ENCODE results near the gene MRPL19.

The MRPL19 gene

GRCh38 chr2:75622929-75623328 lies 23.7 kb upstream of the MRPL19 start:
- Histone ChIP-seq H3K79me2 (ENCODE audit: low read length) (no peaks in the 10 kb centered on the region), H3K4me2 (ENCODE audit: low read length) (no peak overlapping the region), H3K9me3 (ENCODE audit: insufficient read depth, low read length) (no peaks in the 10 kb centered on the region), H3K36me3 (replicated peaks; ENCODE audit: low read depth, low read length) (no peaks in the 10 kb centered on the region), H3K4me1 (ENCODE audit: low read length) (no peaks in the 10 kb centered on the region), H3K27ac (ENCODE audit: low read length) (no peak overlapping the region), H3K27me3 (ENCODE audit: low read depth, low read length) (0 out of 2 replicates have a peak, but pooled peaks cover 3% of the 10 kb centered on the region), H3K4me3 (ENCODE audit: low read length) (no peak overlapping the region), H4K20me1 (ENCODE audit: insufficient read depth, low read length) (no peaks in the 10 kb centered on the region), H2AFZ (ENCODE audit: low read depth, low read length) (no peak overlapping the region), H3K9ac (ENCODE audit: low read length) (no peak overlapping the region)
- no peak for TF ChIP-seq EZH2phosphoT487 (IDR thresholded peaks at IDR 0.05; ENCODE audit: low read depth)
- no peak for TF ChIP-seq CTCF (IDR thresholded peaks at IDR 0.05; ENCODE audit: low read depth, low read length)

GRCh38 chr2:75627902-75628504 lies 18.6 kb upstream of the MRPL19 start:
- H3K27me3 ChIP-seq (ENCODE audit: low read depth, low read length) = 0 out of 2 replicates have a peak, but pooled peaks cover 8% of the 10 kb centered on the region
- no peaks in the 10 kb centered on the region for H4K20me1 ChIP-seq (ENCODE audit: insufficient read depth, low read length)
- no peaks in the 10 kb centered on the region for H3K9me3 ChIP-seq (ENCODE audit: insufficient read depth, low read length)
- no peak overlapping the region for H3K9ac ChIP-seq (ENCODE audit: low read length)
- no peak overlapping the region for H2AFZ ChIP-seq (ENCODE audit: low read depth, low read length)
- no peaks in the 10 kb centered on the region for H3K79me2 ChIP-seq (ENCODE audit: low read length)
- TF ChIP-seq EZH2phosphoT487 (IDR thresholded peaks at IDR 0.05; ENCODE audit: low read depth) = no peak
- TF ChIP-seq CTCF (IDR thresholded peaks at IDR 0.05; ENCODE audit: low read depth, low read length) = peak; percentile 89
- H3K4me3 ChIP-seq (ENCODE audit: low read length) = no peak overlapping the region
- H3K4me1 ChIP-seq (ENCODE audit: low read length) = no peaks in the 10 kb centered on the region
- H3K27ac ChIP-seq (ENCODE audit: low read length) = no peak overlapping the region
- H3K36me3 ChIP-seq (replicated peaks; ENCODE audit: low read depth, low read length) = no peaks in the 10 kb centered on the region
- no peak overlapping the region for H3K4me2 ChIP-seq (ENCODE audit: low read length)

GRCh38 chr2:75632091-75632701 lies 14.4 kb upstream of the MRPL19 start:
- H3K4me3 ChIP-seq (ENCODE audit: low read length) = no peak overlapping the region
- no peak for TF ChIP-seq CTCF (IDR thresholded peaks at IDR 0.05; ENCODE audit: low read depth, low read length)
- no peak for TF ChIP-seq EZH2phosphoT487 (IDR thresholded peaks at IDR 0.05; ENCODE audit: low read depth)
- 0 out of 2 replicates have a peak, but pooled peaks cover 8% of the 10 kb centered on the region for H3K27me3 ChIP-seq (ENCODE audit: low read depth, low read length)
- H3K36me3 ChIP-seq (replicated peaks; ENCODE audit: low read depth, low read length) = no peaks in the 10 kb centered on the region
- H2AFZ ChIP-seq (ENCODE audit: low read depth, low read length) = no peak overlapping the region
- no peaks in the 10 kb centered on the region for H4K20me1 ChIP-seq (ENCODE audit: insufficient read depth, low read length)
- no peaks in the 10 kb centered on the region for H3K4me1 ChIP-seq (ENCODE audit: low read length)
- H3K79me2 ChIP-seq (ENCODE audit: low read length) = no peaks in the 10 kb centered on the region
- no peak overlapping the region for H3K9ac ChIP-seq (ENCODE audit: low read length)
- H3K9me3 ChIP-seq (ENCODE audit: insufficient read depth, low read length) = no peaks in the 10 kb centered on the region
- H3K27ac ChIP-seq (ENCODE audit: low read length) = no peak overlapping the region
- H3K4me2 ChIP-seq (ENCODE audit: low read length) = no peak overlapping the region

GRCh38 chr2:75632813-75633212 lies 13.8 kb upstream of the MRPL19 start:
- H3K27me3 ChIP-seq (ENCODE audit: low read depth, low read length) = peaks cover 10% of the 10 kb centered on the region
- no peak overlapping the region for H2AFZ ChIP-seq (ENCODE audit: low read depth, low read length)
- no peak overlapping the region for H3K27ac ChIP-seq (ENCODE audit: low read length)
- H3K79me2 ChIP-seq (ENCODE audit: low read length) = no peaks in the 10 kb centered on the region
- no peaks in the 10 kb centered on the region for H3K36me3 ChIP-seq (replicated peaks; ENCODE audit: low read depth, low read length)
- H3K9ac ChIP-seq (ENCODE audit: low read length) = no peak overlapping the region
- H3K4me2 ChIP-seq (ENCODE audit: low read length) = no peak overlapping the region
- H4K20me1 ChIP-seq (ENCODE audit: insufficient read depth, low read length) = no peaks in the 10 kb centered on the region
- no peaks in the 10 kb centered on the region for H3K9me3 ChIP-seq (ENCODE audit: insufficient read depth, low read length)
- no peak overlapping the region for H3K4me3 ChIP-seq (ENCODE audit: low read length)
- no peaks in the 10 kb centered on the region for H3K4me1 ChIP-seq (ENCODE audit: low read length)
- TF ChIP-seq CTCF (IDR thresholded peaks at IDR 0.05; ENCODE audit: low read depth, low read length) (no peak), EZH2phosphoT487 (IDR thresholded peaks at IDR 0.05; ENCODE audit: low read depth) (no peak)

Data from OCI-LY3 (cell line).